ENCODE data around the gene PPIA. TPM values are rescaled to one million over a fixed set of nuclear protein-coding genes. Genes with fewer than 3 reads are reported as not detected.

PPIA gene
- polyA plus RNA-seq, 2 of the 4 experiments (the other 2 are of a cell fraction): 5,366 to 6,488 TPM

DNA sequence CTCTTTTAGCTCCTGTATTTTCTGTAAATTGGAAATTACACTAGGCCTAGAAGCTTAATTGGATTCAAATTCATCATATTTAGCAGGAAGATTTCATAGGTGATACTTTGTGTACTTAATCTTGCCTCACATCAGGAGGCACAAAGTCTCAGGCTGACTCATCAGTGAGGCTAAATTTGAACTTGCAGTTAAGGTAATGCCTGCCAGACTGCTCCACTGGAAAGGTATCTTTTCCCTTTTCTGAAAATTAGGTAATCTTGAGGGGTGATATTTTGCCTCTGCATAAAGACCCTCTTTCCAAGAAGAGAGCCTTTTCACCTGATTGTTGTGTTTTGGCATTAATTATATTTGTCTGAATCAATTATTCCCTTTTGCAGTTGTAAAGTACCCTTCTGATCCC, 14.6 kb downstream of the PPIA start:
- ChIA-PET POLR2A (no interaction called here), CTCF (interaction anchor here (0.6 to 2.9 kb wide), 5 partner anchors 9 to 27 kb away, joined by 3 to 8 read pairs (median 4); no protein-coding TSS in a partner anchor)
- ATAC-seq (peak in 1 of 2 experiments; percentile 27; a peak in 1 of 6 replicates), FAIRE-seq (peak; percentile 39), DNase-seq (ENCODE audit: low read depth in 1 of 2, low spot score in 1 of 2) (peak in 1 of 2 experiments; percentile 52)
- Histone ChIP-seq H3K9me3 (no peaks in the 10 kb centered on the region), H3K4me3 (no peak overlapping the region), H3K4me1 (peaks cover 20% of the 10 kb centered on the region), H3K27ac (0 out of 6 replicates have a peak overlapping the region, but pooled peaks of 1 of the 2 experiments have one; percentile 6), H3K4me2 (peak overlapping the region; percentile 36)
- no peak for TF ChIP-seq FOSL2 (IDR thresholded peaks at IDR 0.05)
- TF ChIP-seq FOSL2 (CRISPR knock-in tag; IDR thresholded peaks at IDR 0.05): peak; percentile 69
- TF ChIP-seq, protein P1, sequence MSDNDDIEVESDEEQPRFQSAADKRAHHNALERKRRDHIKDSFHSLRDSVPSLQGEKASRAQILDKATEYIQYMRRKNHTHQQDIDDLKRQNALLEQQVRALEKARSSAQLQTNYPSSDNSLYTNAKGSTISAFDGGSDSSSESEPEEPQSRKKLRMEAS (IDR thresholded peaks at IDR 0.05): no peak

DNA sequence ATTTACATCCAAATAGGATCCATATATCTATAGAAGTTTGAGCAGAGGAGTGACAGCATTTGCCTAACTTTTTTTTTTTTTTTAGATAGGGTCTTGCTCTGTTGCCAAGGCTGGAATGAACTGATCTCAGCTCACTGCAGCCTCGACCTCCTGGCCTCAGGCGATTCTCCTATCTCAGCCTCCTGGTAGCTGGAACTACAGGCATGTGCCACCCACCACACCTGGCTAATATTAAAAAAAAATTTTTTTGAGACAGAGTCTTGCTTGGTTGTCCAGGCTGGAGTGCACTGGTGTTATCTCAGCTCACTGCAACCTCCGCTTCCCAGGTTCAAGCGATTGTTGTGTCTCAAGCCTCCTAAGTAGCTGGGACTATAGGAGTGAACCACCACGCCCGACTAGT, 15.1 kb downstream of the PPIA start:
- 81% methylated on average over 6 of the region's 6 CpGs for WGBS (ENCODE audit: missing lambda C conversion rate)
- TF ChIP-seq EHF (CRISPR knock-in tag; IDR thresholded peaks at IDR 0.05): no peak
- TF ChIP-seq, protein P2, sequence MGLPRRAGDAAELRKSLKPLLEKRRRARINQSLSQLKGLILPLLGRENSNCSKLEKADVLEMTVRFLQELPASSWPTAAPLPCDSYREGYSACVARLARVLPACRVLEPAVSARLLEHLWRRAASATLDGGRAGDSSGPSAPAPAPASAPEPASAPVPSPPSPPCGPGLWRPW (IDR thresholded peaks at IDR 0.05): no peak
- no peak for TF ChIP-seq RNF2 (IDR thresholded peaks at IDR 0.05; ENCODE audit: borderline replicate concordance, low read depth)
- no peak for TF ChIP-seq TP53 (CRISPR knock-in tag; IDR thresholded peaks at IDR 0.05)
- no peak for TF ChIP-seq NR3C1 (IDR thresholded peaks at IDR 0.05)
- TF ChIP-seq GATA3 (IDR thresholded peaks at IDR 0.05; ENCODE audit: borderline replicate concordance): no peak
- TF ChIP-seq MAZ (IDR thresholded peaks at IDR 0.05; ENCODE audit: borderline replicate concordance, low read depth, low read length): no peak
- no peak for TF ChIP-seq JUN (IDR thresholded peaks at IDR 0.05)
- TF ChIP-seq, protein P3, sequence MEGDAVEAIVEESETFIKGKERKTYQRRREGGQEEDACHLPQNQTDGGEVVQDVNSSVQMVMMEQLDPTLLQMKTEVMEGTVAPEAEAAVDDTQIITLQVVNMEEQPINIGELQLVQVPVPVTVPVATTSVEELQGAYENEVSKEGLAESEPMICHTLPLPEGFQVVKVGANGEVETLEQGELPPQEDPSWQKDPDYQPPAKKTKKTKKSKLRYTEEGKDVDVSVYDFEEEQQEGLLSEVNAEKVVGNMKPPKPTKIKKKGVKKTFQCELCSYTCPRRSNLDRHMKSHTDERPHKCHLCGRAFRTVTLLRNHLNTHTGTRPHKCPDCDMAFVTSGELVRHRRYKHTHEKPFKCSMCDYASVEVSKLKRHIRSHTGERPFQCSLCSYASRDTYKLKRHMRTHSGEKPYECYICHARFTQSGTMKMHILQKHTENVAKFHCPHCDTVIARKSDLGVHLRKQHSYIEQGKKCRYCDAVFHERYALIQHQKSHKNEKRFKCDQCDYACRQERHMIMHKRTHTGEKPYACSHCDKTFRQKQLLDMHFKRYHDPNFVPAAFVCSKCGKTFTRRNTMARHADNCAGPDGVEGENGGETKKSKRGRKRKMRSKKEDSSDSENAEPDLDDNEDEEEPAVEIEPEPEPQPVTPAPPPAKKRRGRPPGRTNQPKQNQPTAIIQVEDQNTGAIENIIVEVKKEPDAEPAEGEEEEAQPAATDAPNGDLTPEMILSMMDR (IDR thresholded peaks at IDR 0.05): no peak
- TF ChIP-seq HEYL (CRISPR knock-in tag; IDR thresholded peaks at IDR 0.05): no peak
- no peak for TF ChIP-seq NFE2L2 (conservative IDR thresholded peaks at IDR 0.05; ENCODE audit: low read length)
- TF ChIP-seq ZC3H11A (IDR thresholded peaks at IDR 0.05): no peak
- TF ChIP-seq, protein P4, sequence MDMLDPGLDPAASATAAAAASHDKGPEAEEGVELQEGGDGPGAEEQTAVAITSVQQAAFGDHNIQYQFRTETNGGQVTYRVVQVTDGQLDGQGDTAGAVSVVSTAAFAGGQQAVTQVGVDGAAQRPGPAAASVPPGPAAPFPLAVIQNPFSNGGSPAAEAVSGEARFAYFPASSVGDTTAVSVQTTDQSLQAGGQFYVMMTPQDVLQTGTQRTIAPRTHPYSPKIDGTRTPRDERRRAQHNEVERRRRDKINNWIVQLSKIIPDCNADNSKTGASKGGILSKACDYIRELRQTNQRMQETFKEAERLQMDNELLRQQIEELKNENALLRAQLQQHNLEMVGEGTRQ (IDR thresholded peaks at IDR 0.05): no peak
- TF ChIP-seq SREBF2 (IDR thresholded peaks at IDR 0.05): no peak
- TF ChIP-seq KDM1A (IDR thresholded peaks at IDR 0.05; ENCODE audit: low read depth): no peak
- TF ChIP-seq CEBPB (IDR thresholded peaks at IDR 0.05): no peak
- no peak for TF ChIP-seq ZSCAN20 (CRISPR knock-in tag; IDR thresholded peaks at IDR 0.05)
- no peak for TF ChIP-seq CBX8 (IDR thresholded peaks at IDR 0.05)
- TF ChIP-seq, protein P5, sequence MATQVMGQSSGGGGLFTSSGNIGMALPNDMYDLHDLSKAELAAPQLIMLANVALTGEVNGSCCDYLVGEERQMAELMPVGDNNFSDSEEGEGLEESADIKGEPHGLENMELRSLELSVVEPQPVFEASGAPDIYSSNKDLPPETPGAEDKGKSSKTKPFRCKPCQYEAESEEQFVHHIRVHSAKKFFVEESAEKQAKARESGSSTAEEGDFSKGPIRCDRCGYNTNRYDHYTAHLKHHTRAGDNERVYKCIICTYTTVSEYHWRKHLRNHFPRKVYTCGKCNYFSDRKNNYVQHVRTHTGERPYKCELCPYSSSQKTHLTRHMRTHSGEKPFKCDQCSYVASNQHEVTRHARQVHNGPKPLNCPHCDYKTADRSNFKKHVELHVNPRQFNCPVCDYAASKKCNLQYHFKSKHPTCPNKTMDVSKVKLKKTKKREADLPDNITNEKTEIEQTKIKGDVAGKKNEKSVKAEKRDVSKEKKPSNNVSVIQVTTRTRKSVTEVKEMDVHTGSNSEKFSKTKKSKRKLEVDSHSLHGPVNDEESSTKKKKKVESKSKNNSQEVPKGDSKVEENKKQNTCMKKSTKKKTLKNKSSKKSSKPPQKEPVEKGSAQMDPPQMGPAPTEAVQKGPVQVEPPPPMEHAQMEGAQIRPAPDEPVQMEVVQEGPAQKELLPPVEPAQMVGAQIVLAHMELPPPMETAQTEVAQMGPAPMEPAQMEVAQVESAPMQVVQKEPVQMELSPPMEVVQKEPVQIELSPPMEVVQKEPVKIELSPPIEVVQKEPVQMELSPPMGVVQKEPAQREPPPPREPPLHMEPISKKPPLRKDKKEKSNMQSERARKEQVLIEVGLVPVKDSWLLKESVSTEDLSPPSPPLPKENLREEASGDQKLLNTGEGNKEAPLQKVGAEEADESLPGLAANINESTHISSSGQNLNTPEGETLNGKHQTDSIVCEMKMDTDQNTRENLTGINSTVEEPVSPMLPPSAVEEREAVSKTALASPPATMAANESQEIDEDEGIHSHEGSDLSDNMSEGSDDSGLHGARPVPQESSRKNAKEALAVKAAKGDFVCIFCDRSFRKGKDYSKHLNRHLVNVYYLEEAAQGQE (IDR thresholded peaks at IDR 0.05): no peak
- no peak for ATAC-seq
- peak overlapping the region; percentile 36 for H3K4me2 ChIP-seq
- H3K4me3 ChIP-seq: no peak overlapping the region
- FAIRE-seq: no peak
- CTCF ChIA-PET: interaction anchor here (0.6 to 2.9 kb wide), 7 partner anchors 9 to 66 kb away, joined by 3 to 8 read pairs (median 3); no protein-coding TSS in a partner anchor
- H3K9me3 ChIP-seq: no peaks in the 10 kb centered on the region
- DNase-seq (ENCODE audit: low read depth in 1 of 2, low spot score in 1 of 2): no peak
- 0 out of 6 replicates have a peak overlapping the region, but pooled peaks of 1 of the 2 experiments have one; percentile 6 for H3K27ac ChIP-seq
- POLR2A ChIA-PET: interaction anchor here (1.1 kb wide), 1 partner anchor 15 kb away, joined by 4 read pairs; no protein-coding TSS in a partner anchor
- H3K4me1 ChIP-seq: peaks cover 20% of the 10 kb centered on the region
